HEK293 (cell line): ENCODE results near the gene ANGPTL4.
A peak's percentile ranks its signal among the peaks of the same experiment; 100 is the strongest.

Experiments
- CTCF ChIA-PET: fragments of 350-600 bp; formaldehyde crosslinking; extraction: SDS; loops from one replicate; lab custom pipeline; 2021; ENCODE audit warnings: antibody characterized with exemption; lab: Yijun Ruan, JAX
- POLR2A ChIA-PET: fragments of 300-600 bp; formaldehyde crosslinking; extraction: SDS; loops from one replicate; lab custom pipeline; 2020; ENCODE audit warnings: antibody characterized with exemption, inconsistent platforms; lab: Yijun Ruan, JAX
- H3K27ac ChIP-seq: fragments of 200-500 bp; sonication (Bioruptor generic); 2 replicates; pipeline ENCODE4 v1.5.1; 2014; ENCODE audit warnings: low read depth, low read length, control low read depth, inconsistent platforms; ENCODE audit errors: extremely low read depth
- H3K36me3 ChIP-seq, 2 experiments: fragments of 200-500 bp in 1 of 2; sonication (Bioruptor generic) in 1 of 2; 1 replicate in 1 of 2; 2 replicates in 1 of 2; pipeline ENCODE4 v1.5.1; 2014 to 2017; ENCODE audit warnings: inconsistent platforms in 2 of 2, low read length in 2 of 2; ENCODE audit not compliant: control insufficient read depth in 2 of 2, insufficient read depth in 1 of 2
- H3K4me1 ChIP-seq: fragments of 200-500 bp; sonication (Bioruptor generic); 2 replicates; pipeline ENCODE4 v1.5.1; 2014; ENCODE audit warnings: mild to moderate bottlenecking, low read length, inconsistent platforms; ENCODE audit not compliant: control insufficient read depth, insufficient read depth
- H3K4me3 ChIP-seq: 2 replicates; pipeline ENCODE4 v1.5.1; 2011; ENCODE audit warnings: low read depth, mild to moderate bottlenecking, control low read depth, low read length, moderate library complexity
- H3K9me3 ChIP-seq: fragments of 200-500 bp; sonication (Bioruptor generic); 2 replicates; pipeline ENCODE4 v1.5.1; 2014; ENCODE audit warnings: low read depth, low read length, inconsistent platforms; ENCODE audit not compliant: control insufficient read depth, insufficient read depth
- KLF16 ChIP-seq: fragments of 450-650 bp; formaldehyde crosslinking; IDR thresholded peaks from 2 replicates; pipeline ENCODE4 v1.5.1; 2017; ENCODE audit warnings: missing biosample characterization, missing genetic modification characterization
- KLF9 ChIP-seq: fragments of 450-650 bp; formaldehyde crosslinking; IDR thresholded peaks from 2 replicates; pipeline ENCODE4 v1.5.1; 2016; ENCODE audit warnings: missing biosample characterization, missing genetic modification characterization, low read depth
- OSR2 ChIP-seq: fragments of 450-650 bp; formaldehyde crosslinking; IDR thresholded peaks from 2 replicates; pipeline ENCODE4 v1.5.1; 2016; ENCODE audit warnings: missing biosample characterization, missing genetic modification characterization
- PRDM10 ChIP-seq: fragments of 450-650 bp; formaldehyde crosslinking; IDR thresholded peaks from 2 replicates; pipeline ENCODE4 v1.5.1; 2016; ENCODE audit warnings: missing biosample characterization, missing genetic modification characterization
- SP2 ChIP-seq: fragments of 450-650 bp; formaldehyde crosslinking; IDR thresholded peaks from 2 replicates; pipeline ENCODE4 v1.5.1; 2016; ENCODE audit warnings: missing biosample characterization, missing genetic modification characterization
- TCF7L2 ChIP-seq: IDR thresholded peaks from 2 replicates; pipeline ENCODE4 v1.6.1; 2011; ENCODE audit warnings: low read depth, mild to moderate bottlenecking, inconsistent platforms, low read length, moderate library complexity, borderline replicate concordance
- ZBTB17 ChIP-seq: fragments of 450-650 bp; formaldehyde crosslinking; IDR thresholded peaks from 2 replicates; pipeline ENCODE4 v1.5.1; 2016; ENCODE audit warnings: missing biosample characterization, missing genetic modification characterization
- ZBTB20 ChIP-seq: fragments of 450-650 bp; formaldehyde crosslinking; IDR thresholded peaks from 2 replicates; pipeline ENCODE4 v1.5.1; 2016; ENCODE audit warnings: missing biosample characterization, missing genetic modification characterization
- ZBTB26 ChIP-seq: fragments of 450-650 bp; formaldehyde crosslinking; optimal IDR thresholded peaks from 2 replicates; pipeline ENCODE3; 2016; ENCODE audit warnings: missing biosample characterization, mild to moderate bottlenecking, missing genetic modification characterization
- ZIC2 ChIP-seq: fragments of 450-650 bp; formaldehyde crosslinking; IDR thresholded peaks from 2 replicates; pipeline ENCODE4 v1.5.1; 2016; ENCODE audit warnings: missing biosample characterization, missing genetic modification characterization
- ZNF112 ChIP-seq: fragments of 450-650 bp; formaldehyde crosslinking; IDR thresholded peaks from 2 replicates; pipeline ENCODE4 v1.5.0; 2017; ENCODE audit warnings: missing biosample characterization, missing genetic modification characterization
- ZNF140 ChIP-seq: fragments of 450-650 bp; formaldehyde crosslinking; IDR thresholded peaks from 2 replicates; pipeline ENCODE4 v1.5.1; 2016; ENCODE audit warnings: missing biosample characterization, missing genetic modification characterization
- ZNF169 ChIP-seq: fragments of 450-650 bp; formaldehyde crosslinking; IDR thresholded peaks from 2 replicates; pipeline ENCODE4 v1.5.1; 2016; ENCODE audit warnings: missing biosample characterization, missing genetic modification characterization
- ZNF223 ChIP-seq: fragments of 450-650 bp; formaldehyde crosslinking; IDR thresholded peaks from 2 replicates; pipeline ENCODE4 v1.5.1; 2016; ENCODE audit warnings: missing biosample characterization, missing genetic modification characterization
- ZNF23 ChIP-seq: fragments of 450-650 bp; formaldehyde crosslinking; IDR thresholded peaks from 2 replicates; pipeline ENCODE4 v1.5.1; 2016; ENCODE audit warnings: missing biosample characterization, missing genetic modification characterization, borderline replicate concordance
- ZNF24 ChIP-seq: fragments of 450-650 bp; formaldehyde crosslinking; IDR thresholded peaks from 2 replicates; pipeline ENCODE4 v1.5.1; 2016; ENCODE audit warnings: missing biosample characterization, missing genetic modification characterization
- ZNF311 ChIP-seq: fragments of 450-650 bp; formaldehyde crosslinking; IDR thresholded peaks from 2 replicates; pipeline ENCODE4 v1.5.1; 2017; ENCODE audit warnings: missing biosample characterization, missing genetic modification characterization, borderline replicate concordance
- ZNF639 ChIP-seq: fragments of 450-650 bp; formaldehyde crosslinking; IDR thresholded peaks from 2 replicates; pipeline ENCODE4 v1.5.1; 2016; ENCODE audit warnings: missing biosample characterization, missing genetic modification characterization
- ZNF654 ChIP-seq: fragments of 450-650 bp; formaldehyde crosslinking; IDR thresholded peaks from 2 replicates; pipeline ENCODE4 v1.5.1; 2016; ENCODE audit warnings: low read depth, missing biosample characterization, missing genetic modification characterization
- ZNF777 ChIP-seq: fragments of 450-650 bp; formaldehyde crosslinking; IDR thresholded peaks from 2 replicates; pipeline ENCODE4 v1.5.1; 2017; ENCODE audit warnings: missing biosample characterization, missing genetic modification characterization, borderline replicate concordance
- ZSCAN5A ChIP-seq: fragments of 450-650 bp; formaldehyde crosslinking; IDR thresholded peaks from 2 replicates; pipeline ENCODE4 v1.5.1; 2016; ENCODE audit warnings: missing biosample characterization, missing genetic modification characterization
- TF ChIP-seq, protein P1 (sequence below): fragments of 450-650 bp; formaldehyde crosslinking; IDR thresholded peaks from 2 replicates; pipeline ENCODE4 v1.5.1; 2017; ENCODE audit warnings: missing biosample characterization, missing genetic modification characterization
- TF ChIP-seq, protein P2 (sequence below): fragments of 450-650 bp; formaldehyde crosslinking; IDR thresholded peaks from 2 replicates; pipeline ENCODE4 v1.5.1; 2016; ENCODE audit warnings: missing biosample characterization, missing genetic modification characterization
- TF ChIP-seq, protein P3 (sequence below): fragments of 450-650 bp; formaldehyde crosslinking; IDR thresholded peaks from 2 replicates; pipeline ENCODE4; 2016; ENCODE audit warnings: missing biosample characterization, missing genetic modification characterization

The ANGPTL4 gene

DNA sequence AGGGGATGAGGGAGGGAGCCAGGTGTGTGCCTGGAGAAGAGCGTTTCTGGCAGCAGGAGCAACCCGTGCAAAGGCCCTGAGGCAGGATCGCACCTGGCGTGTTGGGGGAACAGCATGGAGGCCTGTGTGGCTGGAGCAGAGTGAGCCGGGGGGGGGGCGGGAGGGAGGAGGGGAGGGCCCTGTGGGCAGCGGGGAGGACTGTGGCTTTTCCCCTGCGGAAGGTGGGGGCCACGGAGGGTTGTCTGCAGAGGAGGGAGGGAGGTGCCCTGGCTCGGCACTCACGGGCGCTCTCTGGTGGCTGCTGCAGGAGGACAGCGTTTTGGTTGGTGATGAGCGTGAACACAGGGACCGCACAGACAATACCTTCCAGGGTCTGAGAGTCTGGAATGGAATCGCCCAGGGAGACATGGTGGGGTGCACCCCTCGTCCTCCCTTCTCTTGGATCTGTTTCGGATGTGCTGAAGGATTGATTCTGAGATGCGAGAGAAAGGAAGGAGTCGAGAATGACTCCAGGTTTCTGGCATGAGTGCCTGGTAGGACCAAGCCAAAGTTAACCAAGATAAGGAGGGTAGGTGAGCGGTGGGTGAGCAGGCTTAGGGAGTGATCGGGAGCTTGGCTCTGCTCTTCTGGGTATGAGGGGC is 32.7 kb downstream of the ANGPTL4 start:
- H3K4me1 ChIP-seq = no peaks in the 10 kb centered on the region
- ChIA-PET CTCF (interaction anchor here (0.6 to 4.8 kb wide), 8 partner anchors 14 to 182 kb away, joined by 3 to 87 read pairs (median 4); partner anchors contain the start of gene MARCHF2), POLR2A (interaction anchor here (0.9 kb wide), 1 partner anchor 39 kb away, joined by 3 read pairs; no protein-coding TSS in a partner anchor)
- no peaks in the 10 kb centered on the region for H3K9me3 ChIP-seq
- no peak overlapping the region for H3K4me3 ChIP-seq
- peaks cover 0 to 11% of the 10 kb centered on the region in 2 experiments; a peak in 2 of 3 replicates for H3K36me3 ChIP-seq
- H3K27ac ChIP-seq = no peak overlapping the region
- TF ChIP-seq KLF16 (peak; percentile 77), ZNF140 (tag by site-specific recombination) (no peak), PRDM10 (tag by site-specific recombination) (peak; percentile 81), KLF9 (tag by site-specific recombination) (peak; percentile 83), ZBTB20 (no peak), TCF7L2 (no peak), ZNF23 (tag by site-specific recombination) (no peak), SP2 (tag by site-specific recombination) (peak; percentile 72), ZNF112 (no peak), OSR2 (no peak), ZNF777 (tag by site-specific recombination) (no peak), ZNF24 (no peak), ZNF311 (tag by site-specific recombination) (no peak), ZNF639 (tag by site-specific recombination) (0 out of 2 replicates have a peak, but pooled peaks have one; percentile 49), ZNF654 (tag by site-specific recombination) (peak; percentile 52), ZIC2 (tag by site-specific recombination) (peak; percentile 25; the same call in 1 of the 2 replicates), ZNF169 (tag by site-specific recombination) (no peak), ZSCAN5A (no peak), ZNF223 (no peak), ZBTB26 (no peak), ZBTB17 (tag by site-specific recombination) (peak; percentile 43; the same call in 1 of the 2 replicates)
- TF ChIP-seq, protein P1, sequence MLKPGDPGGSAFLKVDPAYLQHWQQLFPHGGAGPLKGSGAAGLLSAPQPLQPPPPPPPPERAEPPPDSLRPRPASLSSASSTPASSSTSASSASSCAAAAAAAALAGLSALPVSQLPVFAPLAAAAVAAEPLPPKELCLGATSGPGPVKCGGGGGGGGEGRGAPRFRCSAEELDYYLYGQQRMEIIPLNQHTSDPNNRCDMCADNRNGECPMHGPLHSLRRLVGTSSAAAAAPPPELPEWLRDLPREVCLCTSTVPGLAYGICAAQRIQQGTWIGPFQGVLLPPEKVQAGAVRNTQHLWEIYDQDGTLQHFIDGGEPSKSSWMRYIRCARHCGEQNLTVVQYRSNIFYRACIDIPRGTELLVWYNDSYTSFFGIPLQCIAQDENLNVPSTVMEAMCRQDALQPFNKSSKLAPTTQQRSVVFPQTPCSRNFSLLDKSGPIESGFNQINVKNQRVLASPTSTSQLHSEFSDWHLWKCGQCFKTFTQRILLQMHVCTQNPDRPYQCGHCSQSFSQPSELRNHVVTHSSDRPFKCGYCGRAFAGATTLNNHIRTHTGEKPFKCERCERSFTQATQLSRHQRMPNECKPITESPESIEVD (tag by site-specific recombination) = no peak
- TF ChIP-seq, protein P2, sequence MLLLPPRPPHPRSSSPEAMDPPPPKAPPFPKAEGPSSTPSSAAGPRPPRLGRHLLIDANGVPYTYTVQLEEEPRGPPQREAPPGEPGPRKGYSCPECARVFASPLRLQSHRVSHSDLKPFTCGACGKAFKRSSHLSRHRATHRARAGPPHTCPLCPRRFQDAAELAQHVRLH (tag by site-specific recombination) = no peak
- TF ChIP-seq, protein P3, sequence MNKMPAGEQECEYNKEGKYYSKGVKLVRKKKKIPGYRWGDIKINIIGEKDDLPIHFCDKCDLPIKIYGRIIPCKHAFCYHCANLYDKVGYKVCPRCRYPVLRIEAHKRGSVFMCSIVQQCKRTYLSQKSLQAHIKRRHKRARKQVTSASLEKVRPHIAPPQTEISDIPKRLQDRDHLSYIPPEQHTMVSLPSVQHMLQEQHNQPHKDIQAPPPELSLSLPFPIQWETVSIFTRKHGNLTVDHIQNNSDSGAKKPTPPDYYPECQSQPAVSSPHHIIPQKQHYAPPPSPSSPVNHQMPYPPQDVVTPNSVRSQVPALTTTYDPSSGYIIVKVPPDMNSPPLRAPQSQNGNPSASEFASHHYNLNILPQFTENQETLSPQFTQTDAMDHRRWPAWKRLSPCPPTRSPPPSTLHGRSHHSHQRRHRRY (tag by site-specific recombination) = no peak
